Bronchus fibroblast of lung (primary cell): ENCODE data around the gene ARSG. TPM values are rescaled to one million over a fixed set of nuclear protein-coding genes. Genes with fewer than 3 reads are reported as not detected.

Experiments used
- total RNA-seq: library from RNA; depleted of rRNA; stranded (reverse); fragments of >200 nt; gene quantifications from 2 replicates; pipeline ENCODE4 v1.2.3, GENCODE V29; 2015

Gene ARSG
- total RNA-seq: 2.9 and 3.0 TPM in 2 replicates

GRCh38 chr17:68290955-68291835, at the start of gene ARSG, which contains the start of gene SLC16A6:
Gene ARSG (plus strand): TSS chr17:68291495. CDS start chr17:68307494, 15,999 bp downstream.
Gene SLC16A6 (minus strand): TSS chr17:68291127. CDS start chr17:68278320, 12,807 bp downstream.

GRCh38 chr17:68247445-68248198, 43.7 kb upstream of the ARSG start, which contains the start of gene AMZ2:
Gene AMZ2 (plus strand): TSS chr17:68248043. CDS start chr17:68250188, 2,145 bp downstream.

GRCh38 chr17:68457168-68457538, 165.9 kb downstream of the ARSG start, which contains the start of gene WIPI1:
Gene WIPI1 (minus strand): TSS chr17:68457496. CDS start chr17:68457421, 75 bp downstream.

Other genes starting within 250 kb of the ARSG start
- 79.4 and 87.9 TPM in 2 replicates for gene AMZ2, start 43.5 kb upstream of the ARSG start, total RNA-seq
- 0.50 and 0.89 TPM in 2 replicates for gene SLC16A6, start 368 bp upstream of the ARSG start, total RNA-seq
- 83.9 and 92.6 TPM in 2 replicates for gene WIPI1, start 166.0 kb downstream of the ARSG start, total RNA-seq
- gene PRKAR1A, start 220.9 kb downstream of the ARSG start, total RNA-seq: 157 and 162 TPM in 2 replicates